Colon (tissue), 2 donors: ENCODE data around the gene SNAI1.

ENCODE experiments used
- FAIRE-seq: peaks from 2 replicates; lab custom pipeline; 2012; peaks lifted over from hg19 to GRCh38; lab: Jason Lieb, UNC
- donor health status: control.
- donor health status: control.

SNAI1 gene

DNA sequence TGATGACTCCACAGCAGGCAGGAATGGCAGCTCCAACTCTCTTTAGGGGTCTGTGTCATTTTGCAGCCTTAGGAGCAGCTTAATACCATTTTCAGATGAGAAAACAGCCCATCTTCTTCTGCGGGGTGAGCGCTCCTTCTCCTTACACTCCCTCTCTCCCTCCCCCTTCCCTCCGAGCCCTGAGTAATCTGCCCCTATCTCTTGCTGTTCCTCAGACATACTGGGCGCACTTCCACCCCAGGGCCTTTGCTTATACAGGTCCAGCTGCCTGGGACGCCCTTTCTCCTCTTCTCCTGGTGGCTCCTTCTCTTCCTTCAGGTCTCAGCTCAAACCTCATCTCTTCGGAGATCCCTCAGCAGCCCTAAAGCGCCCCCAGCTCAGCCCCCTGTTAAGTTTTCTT is 54.8 kb downstream of the SNAI1 start:
- FAIRE-seq, result no peak

DNA sequence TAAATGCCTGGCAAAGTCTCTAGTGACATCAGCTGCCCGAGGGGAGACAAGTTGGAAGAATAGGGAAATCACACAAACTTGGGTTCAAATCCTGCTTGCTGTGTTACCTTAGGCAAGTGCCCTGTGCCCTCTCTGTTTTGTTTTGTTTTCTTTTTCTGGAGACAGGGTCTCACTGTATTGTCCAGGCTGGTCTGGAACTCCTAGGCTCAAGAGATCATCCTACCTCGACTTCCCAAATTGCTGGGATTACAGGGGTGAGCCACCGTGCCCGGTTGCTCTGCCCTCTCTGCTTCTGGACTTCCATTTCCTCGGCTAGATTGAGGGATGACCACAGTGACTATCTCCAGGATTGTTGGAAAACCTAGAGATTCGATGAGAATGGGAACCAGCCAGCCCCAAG is 55.4 kb downstream of the SNAI1 start:
- no peak for FAIRE-seq
